SK-N-SH (cell line): Measurements from ENCODE around the gene EP400. TPM values are rescaled to one million over a fixed set of nuclear protein-coding genes. Genes with fewer than 3 reads are reported as not detected.

Experiments
- CTCF ChIA-PET: fragments of 300-600, 350-600 bp; formaldehyde crosslinking; extraction: SDS; loops from one replicate; lab custom pipeline; 2021; lab: Yijun Ruan, JAX
- POLR2A ChIA-PET: fragments of 350-600 bp; sonication (Branson Sonifier 250); formaldehyde crosslinking; extraction: SDS; loops from one replicate; lab custom pipeline; 2020; ENCODE audit warnings: antibody characterized with exemption, inconsistent platforms; lab: Yijun Ruan, JAX
- DNase-seq: peaks from one replicate; pipeline ENCODE4 v3.0.0; 2012
- H2AFZ ChIP-seq: fragments of 200-600 bp; sonication (generic); 2 replicates; pipeline ENCODE4 v1.8.1; 2016; ENCODE audit warnings: antibody characterized with exemption, mild to moderate bottlenecking, low read depth
- H3F3A ChIP-seq: fragments of 200-600 bp; sonication (generic); replicated peaks from 2 replicates; pipeline ENCODE3; 2016; ENCODE audit warnings: antibody characterized with exemption, mild to moderate bottlenecking; ENCODE audit not compliant: insufficient read depth
- H3K27ac ChIP-seq, 2 experiments: fragments of 200-500 bp in 1 of 2; fragments of 200-600 bp in 1 of 2; sonication (Bioruptor generic) in 1 of 2; sonication (generic), shearing (Covaris generic) in 1 of 2; 2 replicates each; pipeline versions ENCODE4 v1.5.1 to v1.6.1; 2014 to 2016; ENCODE audit warnings: low read depth in 2 of 2, inconsistent platforms in 1 of 2, low read length in 1 of 2, mild to moderate bottlenecking in 1 of 2, mixed read lengths in 1 of 2
- H3K27me3 ChIP-seq: fragments of 200-600 bp; sonication (generic), shearing (Covaris generic); 2 replicates; pipeline ENCODE4 v1.6.1; 2016; ENCODE audit warnings: mixed run types; ENCODE audit not compliant: insufficient read depth
- H3K36me3 ChIP-seq, 2 experiments: fragments of 200-500 bp in 1 of 2; fragments of 200-600 bp in 1 of 2; sonication (Bioruptor generic) in 1 of 2; sonication (generic) in 1 of 2; replicated peaks in 1 of 2; 2 replicates each; pipeline versions ENCODE3 to v1.5.1; 2014 to 2016; ENCODE audit warnings: low read length in 1 of 2, mild to moderate bottlenecking in 1 of 2; ENCODE audit not compliant: insufficient read depth in 2 of 2, control insufficient read depth in 1 of 2
- H3K4me1 ChIP-seq, 2 experiments: fragments of 200-500 bp in 1 of 2; fragments of 200-600 bp in 1 of 2; sonication (Bioruptor generic) in 1 of 2; sonication (generic), shearing (Covaris generic) in 1 of 2; 2 replicates each; pipeline versions ENCODE4 v1.5.1 to v1.6.1; 2014 to 2016; ENCODE audit warnings: low read depth in 1 of 2, low read length in 1 of 2, mixed run types in 1 of 2; ENCODE audit not compliant: insufficient read depth in 2 of 2, control insufficient read depth in 1 of 2
- H3K4me2 ChIP-seq: fragments of 200-600 bp; sonication (generic), shearing (Covaris generic); 2 replicates; pipeline ENCODE4 v1.6.1; 2017; ENCODE audit warnings: mixed run types
- H3K4me3 ChIP-seq, 2 experiments: fragments of 200-500 bp in 1 of 2; fragments of 200-600 bp in 1 of 2; sonication (Bioruptor generic) in 1 of 2; sonication (generic), shearing (Covaris generic) in 1 of 2; 2 replicates each; pipeline versions ENCODE4 v1.5.1 to v1.8.1; 2014 to 2016; ENCODE audit warnings: low read depth in 2 of 2, inconsistent platforms in 1 of 2, low read length in 1 of 2, mild to moderate bottlenecking in 1 of 2, mixed read lengths in 1 of 2, moderate library complexity in 1 of 2
- H3K79me2 ChIP-seq: fragments of 200-600 bp; sonication (generic); 2 replicates; pipeline ENCODE4 v1.8.1; 2017; ENCODE audit warnings: mild to moderate bottlenecking; ENCODE audit not compliant: insufficient read depth
- H3K9ac ChIP-seq: fragments of 200-600 bp; sonication (generic); 2 replicates; pipeline ENCODE4 v1.6.1; 2017; ENCODE audit warnings: mixed run types
- H3K9me2 ChIP-seq: fragments of 200-600 bp; sonication (generic); 2 replicates; pipeline ENCODE4 v1.6.1; 2017; ENCODE audit warnings: mixed run types
- H3K9me3 ChIP-seq: fragments of 200-600 bp; sonication (generic); 2 replicates; pipeline ENCODE4 v1.6.1; 2017; ENCODE audit warnings: mixed run types, mild to moderate bottlenecking, moderate library complexity
- H4K20me1 ChIP-seq: fragments of 200-600 bp; sonication (generic); 2 replicates; pipeline ENCODE4 v1.6.1; 2017; ENCODE audit warnings: mild to moderate bottlenecking, mixed run types; ENCODE audit not compliant: insufficient read depth
- CHD2 ChIP-seq: fragments of 150-350 bp; IDR thresholded peaks from 2 replicates; pipeline ENCODE4 v1.6.1; 2018; ENCODE audit warnings: low read length; ENCODE audit not compliant: partially characterized antibody
- EZH2phosphoT487 ChIP-seq: fragments of 200-600 bp; sonication (generic); IDR thresholded peaks from 2 replicates; pipeline ENCODE4 v1.6.1; 2017; ENCODE audit warnings: low read depth, mixed run types, mild to moderate bottlenecking, antibody characterized with exemption, moderate library complexity, borderline replicate concordance
- FOXM1 ChIP-seq: IDR thresholded peaks from 2 replicates; pipeline ENCODE4 v1.4.0; 2012; ENCODE audit warnings: low read depth, mild to moderate bottlenecking
- GABPA ChIP-seq: IDR thresholded peaks from 2 replicates; pipeline ENCODE4 v1.4.0; 2012; ENCODE audit warnings: low read depth, mild to moderate bottlenecking
- MEF2A ChIP-seq: IDR thresholded peaks from 2 replicates; pipeline ENCODE4 v1.4.0; 2012; ENCODE audit warnings: low read depth, borderline replicate concordance
- MXI1 ChIP-seq: IDR thresholded peaks from 2 replicates; pipeline ENCODE4 v1.6.1; 2012; ENCODE audit warnings: mild to moderate bottlenecking, low read depth, low read length, improper control_type of control experiment
- NFIC ChIP-seq: IDR thresholded peaks from 2 replicates; pipeline ENCODE4 v1.4.0; 2012; ENCODE audit warnings: borderline replicate concordance
- NRF1 ChIP-seq: IDR thresholded peaks from 2 replicates; pipeline ENCODE4 v1.6.1; 2012; ENCODE audit warnings: low read depth, mild to moderate bottlenecking, low read length
- POLR2AphosphoS5 ChIP-seq: IDR thresholded peaks from 2 replicates; pipeline ENCODE4 v1.6.1; 2012; ENCODE audit warnings: low read depth, low read length
- RCOR1 ChIP-seq: fragments of 150-350 bp; IDR thresholded peaks from 2 replicates; pipeline ENCODE4 v1.6.1; 2017; ENCODE audit warnings: antibody characterized with exemption, low read length
- RXRA ChIP-seq: IDR thresholded peaks from 2 replicates; pipeline ENCODE4 v1.4.0; 2012; ENCODE audit warnings: low read depth, mild to moderate bottlenecking, borderline replicate concordance
- SMC3 ChIP-seq: IDR thresholded peaks from 2 replicates; pipeline ENCODE4 v1.6.1; 2012; ENCODE audit warnings: low read depth, low read length, improper control_type of control experiment
- TCF12 ChIP-seq: IDR thresholded peaks from 2 replicates; pipeline ENCODE4 v1.4.0; 2012
- TEAD4 ChIP-seq: IDR thresholded peaks from 2 replicates; pipeline ENCODE4 v1.4.0; 2012; ENCODE audit warnings: mild to moderate bottlenecking, borderline replicate concordance; ENCODE audit not compliant: insufficient read depth
- USF2 ChIP-seq: fragments of 150-350 bp; IDR thresholded peaks from 2 replicates; pipeline ENCODE4 v1.6.1; 2017; ENCODE audit warnings: antibody characterized with exemption, low read length, low read depth, borderline replicate concordance
- YY1 ChIP-seq: IDR thresholded peaks from 2 replicates; pipeline ENCODE4 v1.4.0; 2012; ENCODE audit warnings: low read depth, mild to moderate bottlenecking
- WGBS: methylation state at CpG from one replicate; pipeline ENCODE4 v1.1.6; 2017; ENCODE audit warnings: low lambda C conversion rate; 5-methylcytosine and 5-hydroxymethylcytosine counted together
- polyA plus RNA-seq, 3 experiments: library from polyadenylated mRNA; depleted of rRNA; stranded (reverse); fragments of >200 nt; gene quantifications; 2 replicates each; pipeline ENCODE4 v1.2.3, GENCODE V29; 2012
- TF ChIP-seq, protein P1 (sequence below): IDR thresholded peaks from 2 replicates; pipeline ENCODE4 v1.4.0; 2012; ENCODE audit warnings: low read depth, borderline replicate concordance

EP400 gene
- polyA plus RNA-seq, 1 of the 3 experiments (the other 2 are of a cell fraction), result 7.0 TPM

DNA sequence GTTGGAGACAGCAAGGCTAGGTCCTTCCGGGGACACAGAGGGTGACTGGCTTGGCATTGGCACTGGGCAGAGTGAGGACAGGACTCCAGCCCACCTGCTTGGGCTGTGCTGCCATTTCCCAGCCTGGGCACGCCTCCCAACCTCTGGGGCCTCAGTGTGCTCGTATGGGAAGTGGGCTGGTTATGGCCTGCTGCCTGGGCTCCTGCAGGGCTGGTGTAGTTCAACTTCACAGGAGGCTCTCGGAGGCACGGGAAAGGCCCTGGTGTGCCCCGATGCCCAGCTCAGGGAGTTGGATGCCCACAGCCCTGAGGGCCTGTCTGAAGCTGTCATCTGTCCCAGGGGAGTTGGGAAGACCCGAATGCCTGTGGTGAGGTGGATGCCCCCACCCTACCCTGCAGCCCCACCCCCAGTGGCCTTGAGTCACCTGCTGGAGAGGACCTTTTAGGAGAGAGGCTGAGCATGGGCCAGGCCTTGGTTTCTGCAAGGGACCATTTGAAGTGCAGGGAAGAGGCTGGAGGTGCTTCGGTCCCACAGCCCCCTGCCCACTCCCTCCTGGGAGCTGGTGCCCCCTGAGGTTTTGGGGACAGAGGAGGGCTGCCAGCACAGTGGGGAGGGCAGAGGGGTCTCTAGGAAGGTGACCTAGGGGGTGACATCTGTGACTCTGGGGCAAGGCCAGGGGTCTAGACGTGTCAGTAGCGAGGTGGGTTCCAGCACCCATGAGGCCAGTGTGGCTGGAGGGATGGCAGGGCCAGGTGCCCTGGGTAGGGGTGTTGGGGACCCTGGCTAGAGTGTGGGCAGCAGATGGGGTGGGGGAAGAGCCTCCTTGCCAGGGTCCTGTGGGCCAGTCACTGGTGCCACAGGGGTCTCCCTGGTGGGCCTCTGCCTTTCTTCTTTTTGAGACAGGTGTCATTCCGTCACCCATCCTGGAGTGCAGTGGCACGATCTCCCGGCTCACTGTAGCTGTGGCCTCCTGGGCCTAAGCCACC, 46.2 kb upstream of the EP400 start:
- no peaks in the 10 kb centered on the region for H3K9me3 ChIP-seq
- peaks cover 28% of the 10 kb centered on the region for H3K79me2 ChIP-seq
- WGBS, result 82% methylated on average over 8 of the region's 13 CpGs
- DNase-seq, result no peak
- no peak for TF ChIP-seq EZH2phosphoT487
- TF ChIP-seq SMC3, result no peak
- TF ChIP-seq TCF12, result no peak
- TF ChIP-seq, protein P1, sequence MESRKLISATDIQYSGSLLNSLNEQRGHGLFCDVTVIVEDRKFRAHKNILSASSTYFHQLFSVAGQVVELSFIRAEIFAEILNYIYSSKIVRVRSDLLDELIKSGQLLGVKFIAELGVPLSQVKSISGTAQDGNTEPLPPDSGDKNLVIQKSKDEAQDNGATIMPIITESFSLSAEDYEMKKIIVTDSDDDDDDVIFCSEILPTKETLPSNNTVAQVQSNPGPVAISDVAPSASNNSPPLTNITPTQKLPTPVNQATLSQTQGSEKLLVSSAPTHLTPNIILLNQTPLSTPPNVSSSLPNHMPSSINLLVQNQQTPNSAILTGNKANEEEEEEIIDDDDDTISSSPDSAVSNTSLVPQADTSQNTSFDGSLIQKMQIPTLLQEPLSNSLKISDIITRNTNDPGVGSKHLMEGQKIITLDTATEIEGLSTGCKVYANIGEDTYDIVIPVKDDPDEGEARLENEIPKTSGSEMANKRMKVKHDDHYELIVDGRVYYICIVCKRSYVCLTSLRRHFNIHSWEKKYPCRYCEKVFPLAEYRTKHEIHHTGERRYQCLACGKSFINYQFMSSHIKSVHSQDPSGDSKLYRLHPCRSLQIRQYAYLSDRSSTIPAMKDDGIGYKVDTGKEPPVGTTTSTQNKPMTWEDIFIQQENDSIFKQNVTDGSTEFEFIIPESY, result no peak
- TF ChIP-seq MEF2A, result no peak
- no peak for TF ChIP-seq YY1
- no peak for TF ChIP-seq RXRA
- no peak for TF ChIP-seq FOXM1
- TF ChIP-seq GABPA, result no peak
- TF ChIP-seq RCOR1, result no peak
- TF ChIP-seq POLR2AphosphoS5, result no peak
- no peak for TF ChIP-seq MXI1
- no peak for TF ChIP-seq NFIC
- TF ChIP-seq TEAD4, result no peak
- TF ChIP-seq USF2, result no peak
- TF ChIP-seq CHD2, result no peak
- TF ChIP-seq NRF1, result no peak
- H4K20me1 ChIP-seq, result peaks cover 58% of the 10 kb centered on the region
- no peak overlapping the region for H3K4me3 ChIP-seq
- H3K9me2 ChIP-seq, result no peaks in the 10 kb centered on the region
- no peaks in the 10 kb centered on the region for H3K27me3 ChIP-seq
- no peak overlapping the region for H3K9ac ChIP-seq
- CTCF ChIA-PET, result interaction anchor here (0.9 to 1.8 kb wide), 3 partner anchors 9 to 67 kb away, joined by 3 to 7 read pairs (median 4); no protein-coding TSS in a partner anchor
- H3K36me3 ChIP-seq, result peaks cover 0 to 8% of the 10 kb centered on the region in 2 experiments
- no peak overlapping the region for H3K4me2 ChIP-seq
- peaks cover 0 to 22% of the 10 kb centered on the region in 2 experiments; a peak in 1 of 4 replicates for H3K4me1 ChIP-seq
- H3F3A ChIP-seq, result no peaks in the 10 kb centered on the region
- no peak overlapping the region for H3K27ac ChIP-seq
- H2AFZ ChIP-seq, result no peak overlapping the region
- POLR2A ChIA-PET, result interaction anchor here (0.6 kb wide), 1 partner anchor 46 kb away, joined by 3 read pairs; the partner anchor contains the start of gene EP400
